AG04450 (cell line): ENCODE results near the gene PTPRD. TPM values are rescaled to one million over a fixed set of nuclear protein-coding genes. Genes with fewer than 3 reads are reported as not detected.

Experiments used
- CTCF ChIA-PET: fragments of 300-600, 350-600 bp; formaldehyde crosslinking; extraction: SDS; loops from one replicate; lab custom pipeline; 2022; ENCODE audit warnings: antibody characterized with exemption, inconsistent platforms; lab: Charles Lee
- POLR2A ChIA-PET: fragments of 350-600 bp; formaldehyde crosslinking; extraction: SDS; loops from one replicate; lab custom pipeline; 2021; ENCODE audit warnings: antibody characterized with exemption, inconsistent platforms; lab: Yijun Ruan, JAX
- DNase-seq: peaks from one replicate; pipeline ENCODE4 v3.0.0-alpha.2; 2011; ENCODE audit warnings: low read depth, low spot score
- H3K27ac ChIP-seq: one replicate; pipeline ENCODE4 v1.5.1; 2012; ENCODE audit warnings: low read depth, low read length, control low read depth
- H3K27me3 ChIP-seq: one replicate; pipeline ENCODE4 v1.6.0; 2012; ENCODE audit warnings: low read length; ENCODE audit not compliant: control insufficient read depth, insufficient read depth
- H3K4me3 ChIP-seq: 2 replicates; pipeline ENCODE4 v1.5.1; 2011; ENCODE audit warnings: mild to moderate bottlenecking, low read depth, low read length, control low read depth
- H3K9me3 ChIP-seq: 2 replicates; pipeline ENCODE4 v1.5.1; 2012; ENCODE audit warnings: low read length; ENCODE audit not compliant: control insufficient read depth, insufficient read depth
- CTCF ChIP-seq: IDR thresholded peaks from 2 replicates; pipeline ENCODE4 v1.5.1; 2011; ENCODE audit warnings: low read depth, low read length, control low read depth, inconsistent platforms
- polyA plus RNA-seq: library from polyadenylated mRNA; depleted of rRNA; stranded (reverse); fragments of >200 nt; gene quantifications from 2 replicates; pipeline ENCODE4 v1.2.3, GENCODE V29; 2011

Gene PTPRD
- polyA plus RNA-seq, 1 experiment = 0.19 TPM

- no peak for DNase-seq
- no peak overlapping the region for H3K4me3 ChIP-seq
- no peaks in the 10 kb centered on the region for H3K9me3 ChIP-seq
- no peaks in the 10 kb centered on the region for H3K27me3 ChIP-seq
- H3K27ac ChIP-seq = no peak overlapping the region
- ChIA-PET CTCF (no interaction called here), POLR2A (no interaction called here)
- TF ChIP-seq CTCF = no peak
Measured at GRCh38 chr9:8880060-8880459, 1732.7 kb downstream of the PTPRD start.

- H3K9me3 ChIP-seq = no peaks in the 10 kb centered on the region
- H3K27ac ChIP-seq = no peak overlapping the region
- TF ChIP-seq CTCF = no peak
- no peak overlapping the region for H3K4me3 ChIP-seq
- no peak for DNase-seq
- no peaks in the 10 kb centered on the region for H3K27me3 ChIP-seq
- POLR2A ChIA-PET = no interaction called here
- CTCF ChIA-PET = no interaction called here
Measured at GRCh38 chr9:8879284-8879683, 1733.5 kb downstream of the PTPRD start.

- no peak overlapping the region for H3K27ac ChIP-seq
- TF ChIP-seq CTCF = no peak
- no peak overlapping the region for H3K4me3 ChIP-seq
- no peaks in the 10 kb centered on the region for H3K9me3 ChIP-seq
- no peak for DNase-seq
- ChIA-PET POLR2A (no interaction called here), CTCF (no interaction called here)
- H3K27me3 ChIP-seq = no peaks in the 10 kb centered on the region
Measured at GRCh38 chr9:8877753-8878494, 1734.9 kb downstream of the PTPRD start.

GRCh38 chr9:8876303-8876702 is 1736.5 kb downstream of the PTPRD start:
- DNase-seq = no peak
- Histone ChIP-seq H3K4me3 (no peak overlapping the region), H3K9me3 (no peaks in the 10 kb centered on the region), H3K27ac (no peak overlapping the region), H3K27me3 (no peaks in the 10 kb centered on the region)
- TF ChIP-seq CTCF = no peak
- POLR2A ChIA-PET = no interaction called here
- CTCF ChIA-PET = no interaction called here

- no peak for TF ChIP-seq CTCF
- ChIA-PET CTCF (no interaction called here), POLR2A (no interaction called here)
- Histone ChIP-seq H3K9me3 (no peaks in the 10 kb centered on the region), H3K27ac (no peak overlapping the region), H3K27me3 (no peaks in the 10 kb centered on the region), H3K4me3 (no peak overlapping the region)
- DNase-seq = no peak
Measured at GRCh38 chr9:8874482-8874881, 1738.3 kb downstream of the PTPRD start.
